Lower leg skin (tissue), 4 donors: ENCODE data around the gene B9D1. TPM values are rescaled to one million over a fixed set of nuclear protein-coding genes. Genes with fewer than 3 reads are reported as not detected.

Experiments used
- DNase-seq, 2 donors: peaks; one replicate each; pipeline ENCODE4 v3.0.0-alpha.2; 2019; ENCODE audit warnings: low spot score in 2 of 2
- H3K4me3 ChIP-seq: fragments of 200-600 bp; sonication (generic); 2 replicates; pipeline ENCODE4 v1.5.1; 2017; ENCODE audit warnings: mild to moderate bottlenecking, low read depth; ENCODE audit not compliant: poor library complexity, severe bottlenecking
- CTCF ChIP-seq, 3 donors: fragments of 450-650 bp; IDR thresholded peaks; one replicate each; pipeline ENCODE4 v1.5.1; 2016; ENCODE audit warnings: antibody characterized with exemption in 3 of 3, mild to moderate bottlenecking in 3 of 3, moderate library complexity in 2 of 3
- POLR2A ChIP-seq, 2 donors: fragments of 450-650 bp; IDR thresholded peaks; one replicate each; pipeline ENCODE4 v1.6.1; 2016 to 2017; ENCODE audit warnings: antibody characterized with exemption in 2 of 2, mild to moderate bottlenecking in 1 of 2, moderate library complexity in 1 of 2
- WGBS, 2 donors: methylation state at CpG; one replicate each; pipeline ENCODE4 v1.1.5; 2018; 5-methylcytosine and 5-hydroxymethylcytosine counted together
- intact Hi-C: fragments of 100-400 bp; cut with DNase I; formaldehyde crosslinking; loops from one replicate; pipeline ENCODE4 v1.15.0; 2023; ENCODE audit warnings: low total_unique reads
- microRNA counts, 2 donors: library from miRNA; unstranded; fragments of <30 nt; microRNA quantifications; one replicate each; lab custom pipeline; 2016
- microRNA-seq, 2 donors: library from miRNA; unstranded; fragments of <30 nt; microRNA quantifications; one replicate each; pipeline ENCODE4, GENCODE V29; 2016; ENCODE audit warnings: borderline replicate concordance in 2 of 2, borderline number of aligned reads in 1 of 2
- total RNA-seq, 4 donors: library from RNA; depleted of rRNA; stranded (reverse); fragments of >200 nt; gene quantifications; one replicate each; pipeline ENCODE4 v1.1.0, GENCODE V29; 2016

Gene B9D1
- total RNA-seq, 4 donors from 2014 or later, result 2.4 to 24.5 (median 19.5) TPM

- no peak for DNase-seq
- 68 to 74% methylated on average over 8 of the region's 8 CpGs for WGBS, 2 donors
- H3K4me3 ChIP-seq, result no peak overlapping the region
- intact Hi-C loops, result loop anchor here (5.0 kb wide), 1 partner anchor 1428 kb away; no protein-coding TSS in a partner anchor
- no peak for TF ChIP-seq POLR2A (IDR thresholded peaks at IDR 0.05)
- no peak for TF ChIP-seq CTCF (IDR thresholded peaks at IDR 0.05)
Observed at GRCh38 chr17:19295473-19296135, 66.9 kb downstream of the B9D1 start.

- no peak for DNase-seq
- intact Hi-C loops, result no loop called here
- H3K4me3 ChIP-seq, result no peak overlapping the region
- 91% methylated on average over 3 of the region's 3 CpGs for WGBS, 2 donors
- TF ChIP-seq POLR2A (IDR thresholded peaks at IDR 0.05) (no peak), CTCF (IDR thresholded peaks at IDR 0.05) (no peak)
Observed at GRCh38 chr17:19294443-19294842, 68.1 kb downstream of the B9D1 start.

MicroRNA genes within 50 kb of the gene (microRNA counts, 767-probe panel; counts per million panel counts)
- microRNA hsa-miR-1180 (lab: Ali Mortazavi, UCI), result 0 to 358 counts per million in 2 donors

Small RNA genes lying within 50 kb of the gene (microRNA-seq; reads per million reads assigned to microRNA genes)
- gene MIR1180, result 105 to 142 reads per million in 2 donors

Other genes with a start within 250 kb of the B9D1 start
- 1 to 10 TPM in 1 of 4 donors, under 1 TPM in 1, not detected in 2; 0.71 to 1.2 TPM for gene GRAPL, start 235.1 kb downstream of the B9D1 start, total RNA-seq
- gene EPN2, start 125.4 kb downstream of the B9D1 start, total RNA-seq, result 100 to 1,000 TPM in 2 of 4 donors, 10 to 100 TPM in 2; 69.4 to 251 (median 96.3) TPM
- 10 to 100 TPM; 34.9 to 95.7 (median 61.1) TPM for gene MAPK7, start 15.8 kb upstream of the B9D1 start, total RNA-seq
- 10 to 100 TPM; 11.1 to 65.7 (median 30.6) TPM for gene MFAP4, start 24.5 kb upstream of the B9D1 start, total RNA-seq
- 1 to 10 TPM in 3 of 4 donors, under 1 TPM in 1; 0.54 to 4.2 (median 1.3) TPM for gene RNF112, start 48.5 kb upstream of the B9D1 start, total RNA-seq
- gene SLC47A1, start 171.1 kb upstream of the B9D1 start, total RNA-seq, result 10 to 100 TPM in 3 of 4 donors, 1 to 10 TPM in 1; 9.7 to 62.7 (median 30.6) TPM